Suppressor macrophage treated with lipopolysaccharide for 1 hour (primary cell): ENCODE measurements around the gene CADPS2.

Source experiments
- DNase-seq, 3 donors: peaks; one replicate each; pipeline ENCODE4 v3.0.0-alpha.2; 2020 to 2022

Gene CADPS2

GRCh38 chr7:122886357-122887081 lies at the start of gene CADPS2:
TSS of gene CADPS2 (minus strand) at chr7:122886460. CDS start at chr7:122886337, 123 bp downstream.
- peak; percentile 7 to 59 (median 52) for DNase-seq

GRCh38 chr7:122935620-122936019 lies 49.4 kb upstream of the CADPS2 start:
- no peak for DNase-seq

GRCh38 chr7:122919643-122920181 lies 33.5 kb upstream of the CADPS2 start:
- no peak for DNase-seq

GRCh38 chr7:122914812-122915211 lies 28.6 kb upstream of the CADPS2 start:
- DNase-seq, result no peak

- DNase-seq, result no peak
Observed at GRCh38 chr7:122913608-122914007, 27.3 kb upstream of the CADPS2 start.

- no peak for DNase-seq
Observed at GRCh38 chr7:122902751-122903495, 16.7 kb upstream of the CADPS2 start.

GRCh38 chr7:122901250-122901649 lies 15.0 kb upstream of the CADPS2 start:
- no peak for DNase-seq

- no peak for DNase-seq
Observed at GRCh38 chr7:122896509-122896908, 10.2 kb upstream of the CADPS2 start.

- DNase-seq, result no peak
Observed at GRCh38 chr7:122893486-122893885, 7.2 kb upstream of the CADPS2 start.

GRCh38 chr7:122889116-122889515 lies 2.9 kb upstream of the CADPS2 start:
- no peak for DNase-seq

GRCh38 chr7:122887848-122888247 lies 1.6 kb upstream of the CADPS2 start:
- no peak for DNase-seq

- peak in 2 of 3 donors; percentile 19 for DNase-seq
Observed at GRCh38 chr7:122887198-122887597, 938 bp upstream of the CADPS2 start.

- peak in 1 of 3 donors; percentile 7 for DNase-seq
Observed at GRCh38 chr7:122885583-122886356, 490 bp downstream of the CADPS2 start.

GRCh38 chr7:122884186-122884585 lies 2.1 kb downstream of the CADPS2 start:
- DNase-seq, result no peak

GRCh38 chr7:122883049-122883680 lies 3.1 kb downstream of the CADPS2 start:
- DNase-seq, result no peak

- no peak for DNase-seq
Observed at GRCh38 chr7:122881324-122881723, 4.9 kb downstream of the CADPS2 start.

- DNase-seq, result no peak
Observed at GRCh38 chr7:122869260-122869659, 17.0 kb downstream of the CADPS2 start.

GRCh38 chr7:122867471-122867980 lies 18.7 kb downstream of the CADPS2 start:
- DNase-seq, result no peak

GRCh38 chr7:122864838-122865237 lies 21.4 kb downstream of the CADPS2 start:
- no peak for DNase-seq

- no peak for DNase-seq
Observed at GRCh38 chr7:122864016-122864415, 22.2 kb downstream of the CADPS2 start.

- no peak for DNase-seq
Observed at GRCh38 chr7:122858320-122858719, 27.9 kb downstream of the CADPS2 start.

GRCh38 chr7:122850528-122850927 lies 35.7 kb downstream of the CADPS2 start:
- DNase-seq, result no peak

- DNase-seq, result no peak
Observed at GRCh38 chr7:122849957-122850328, 36.3 kb downstream of the CADPS2 start.
